HG03066 (cell line): ENCODE measurements around the gene PWWP2B.
"Not testable (repeated sequence)": the region's sequence is repeated elsewhere in the genome, so short reads cannot be mapped to it uniquely, and the experiment has no call there.

Experiments used
- ATAC-seq: cut with Tn5 transposase; IDR thresholded peaks from one replicate; pipeline ENCODE4 v1.9.1; 2021; ENCODE audit warnings: low read depth; ENCODE audit not compliant: unreplicated experiment

Gene PWWP2B

GRCh38 chr10:132397036-132397541 is at the start of gene PWWP2B:
TSS of gene PWWP2B (plus strand) at chr10:132397200. CDS start at chr10:132397227, 27 bp downstream.
- no peak for ATAC-seq

DNA sequence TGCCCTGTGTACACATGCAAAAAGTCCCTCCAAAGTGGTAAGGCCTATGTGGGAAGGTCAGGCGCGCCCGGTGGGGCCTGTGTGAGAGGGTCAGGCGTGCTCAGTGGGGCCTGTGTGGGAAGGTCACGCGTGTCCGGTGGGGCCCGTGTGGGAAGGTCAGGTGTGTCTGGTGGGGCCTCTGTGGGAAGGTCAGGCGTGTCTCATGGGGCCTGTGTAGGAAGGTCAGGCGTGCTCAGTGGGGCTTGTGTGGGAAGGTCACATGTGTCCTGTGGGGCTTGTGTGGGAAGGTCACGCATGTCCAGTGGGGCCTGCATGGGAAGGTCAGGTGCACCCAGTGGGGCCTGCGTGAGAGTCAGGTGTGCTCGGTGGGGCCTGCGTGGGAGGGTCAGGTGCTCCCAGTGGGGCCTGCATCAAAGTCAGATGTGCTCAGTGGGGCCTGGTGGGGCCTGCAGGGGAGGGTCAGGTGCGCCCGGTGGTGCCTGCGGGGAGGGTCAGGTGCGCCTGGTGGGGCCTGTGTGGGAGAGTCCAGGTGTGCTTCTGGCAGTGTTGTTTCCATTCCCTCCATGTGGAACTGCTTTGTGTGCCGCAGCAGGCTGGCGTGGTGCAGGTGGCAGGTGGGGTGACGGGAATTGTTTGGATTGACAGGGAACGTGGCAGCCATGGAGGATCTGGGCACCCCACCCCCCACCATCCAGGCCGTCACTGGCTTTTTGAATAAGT is 49.6 kb upstream of the PWWP2B start:
- ATAC-seq, result no peak

GRCh38 chr10:132347931-132348267 is 49.1 kb upstream of the PWWP2B start:
- no peak for ATAC-seq

- no peak for ATAC-seq
Measured at GRCh38 chr10:132349766-132350165, 47.2 kb upstream of the PWWP2B start.

DNA sequence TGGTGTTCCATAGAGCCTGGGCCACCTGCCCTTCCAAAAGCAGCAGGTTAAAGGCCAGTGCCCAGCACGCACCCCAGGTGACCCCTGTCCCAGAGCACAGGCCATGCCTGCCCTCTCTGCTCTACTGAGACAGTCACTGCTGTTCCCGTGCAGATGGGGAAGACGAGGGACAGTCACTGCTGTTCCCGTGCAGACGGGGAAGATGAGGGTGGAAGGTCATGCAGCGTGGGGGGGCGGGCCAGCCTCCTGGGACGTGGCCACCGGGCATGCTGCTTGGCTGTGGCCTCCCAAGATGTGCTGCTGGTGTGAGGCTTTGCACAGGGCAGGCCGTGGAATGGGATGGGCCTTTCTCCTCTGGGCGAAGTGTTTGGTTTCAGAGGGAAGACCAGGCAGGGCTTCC is 46.6 kb upstream of the PWWP2B start:
- ATAC-seq, result no peak

DNA sequence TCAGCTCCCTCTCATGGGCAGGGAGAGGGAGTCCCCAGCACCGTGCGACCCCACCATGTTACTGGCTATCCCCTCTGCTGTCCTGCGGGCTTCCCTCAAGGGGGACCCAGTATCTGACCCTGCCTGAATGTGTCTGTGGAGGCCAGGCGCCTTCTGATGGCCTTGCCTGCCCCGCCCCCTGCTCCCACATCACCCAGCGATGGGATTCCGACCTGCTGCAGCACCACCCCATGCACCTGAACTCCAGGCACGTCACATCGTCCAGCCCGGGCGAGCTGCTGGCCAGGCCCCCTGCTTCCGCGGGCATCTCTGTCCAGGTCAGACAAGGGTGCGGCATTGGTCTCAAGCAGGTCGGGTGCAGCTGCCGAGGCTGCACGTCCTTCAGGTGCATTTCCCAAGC is 46.1 kb upstream of the PWWP2B start:
- ATAC-seq, result no peak

DNA sequence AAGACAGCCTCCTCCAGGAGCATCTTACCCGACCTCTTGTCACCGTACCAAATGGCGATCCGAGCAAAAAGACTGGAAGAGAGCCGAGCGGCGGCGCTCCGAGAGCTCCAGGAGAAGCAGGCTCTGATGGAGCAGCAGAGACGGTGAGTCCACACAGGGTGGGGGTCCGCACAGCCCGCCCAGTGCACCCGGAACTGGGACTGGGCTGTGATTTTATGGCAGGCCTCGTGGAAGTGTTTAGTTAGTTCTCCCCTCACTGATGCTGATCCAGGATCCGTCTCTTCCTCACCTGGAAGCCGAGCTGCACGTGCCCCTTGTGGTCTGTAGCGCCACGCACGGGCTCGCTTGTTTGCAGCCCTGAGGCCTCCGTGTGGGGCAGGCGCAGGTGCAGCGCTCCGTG is 45.4 kb upstream of the PWWP2B start:
- ATAC-seq, result no peak

- ATAC-seq, result not testable (repeated sequence)
Measured at GRCh38 chr10:132352462-132353308, 44.3 kb upstream of the PWWP2B start.

DNA sequence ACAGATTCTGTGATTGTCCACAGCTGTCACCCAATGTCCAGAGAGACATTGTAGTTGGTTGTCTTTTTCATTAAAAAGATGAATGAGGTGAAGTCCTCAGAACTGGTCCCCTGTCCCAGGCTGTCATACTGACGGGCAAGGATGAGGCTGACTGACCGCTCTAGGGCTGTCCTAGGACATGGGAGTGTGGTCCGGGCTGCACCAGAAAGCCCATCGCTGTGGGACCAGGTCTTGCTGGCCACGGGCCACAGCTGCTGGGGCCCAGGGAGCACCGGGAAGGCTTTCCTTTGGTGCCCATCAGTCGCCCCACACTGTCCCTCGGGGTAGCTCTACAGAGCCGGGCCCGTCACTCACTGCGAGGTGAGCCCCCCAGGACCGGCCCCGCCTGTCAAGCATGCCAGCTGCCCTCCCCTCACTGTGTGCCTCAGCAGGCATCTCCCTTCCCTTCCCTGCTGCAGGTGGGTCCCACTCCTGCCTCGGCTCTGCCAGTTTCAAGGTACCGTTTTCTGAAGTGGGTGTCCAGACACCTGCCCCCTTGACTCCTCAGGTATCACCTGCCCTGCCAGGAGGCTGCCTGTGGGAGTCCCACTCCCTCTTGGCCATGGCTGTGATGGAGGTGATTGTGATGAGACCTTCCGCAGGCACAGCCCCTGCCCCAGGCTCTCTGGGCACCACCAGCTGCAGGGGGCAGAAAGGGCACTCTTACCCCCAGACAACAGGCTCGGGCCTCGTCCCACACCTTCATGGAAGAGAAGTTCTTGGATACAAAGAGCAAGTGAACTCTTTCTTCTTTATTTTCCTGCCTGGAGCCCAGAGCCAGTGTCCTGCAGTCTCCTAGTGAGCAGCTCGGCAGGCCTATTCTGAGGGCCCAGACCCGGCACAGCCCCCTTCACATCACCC is 43.3 kb upstream of the PWWP2B start:
- ATAC-seq, result no peak

- no peak for ATAC-seq
Measured at GRCh38 chr10:132354356-132355094, 42.5 kb upstream of the PWWP2B start.

- no peak for ATAC-seq
Measured at GRCh38 chr10:132355297-132355696, 41.7 kb upstream of the PWWP2B start.

DNA sequence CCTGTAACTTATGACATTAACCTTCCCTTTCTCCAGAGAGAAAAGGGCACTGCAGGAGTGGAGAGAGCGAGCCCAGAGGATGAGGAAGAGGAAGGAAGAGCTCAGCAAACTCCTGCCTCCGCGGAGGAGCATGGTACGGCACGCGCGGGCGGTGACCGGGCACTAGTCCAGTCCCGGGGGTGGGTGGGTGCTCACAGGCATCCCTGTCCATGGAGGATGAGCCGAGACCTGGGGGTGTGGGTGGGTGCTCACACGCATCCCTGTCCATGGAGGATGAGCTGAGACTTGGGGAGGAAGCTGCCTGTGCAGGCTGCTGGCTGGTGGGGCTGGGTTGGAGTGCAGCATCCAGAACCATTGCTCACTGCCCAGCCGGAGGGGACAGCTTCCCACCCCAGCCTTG is 41.2 kb upstream of the PWWP2B start:
- no peak for ATAC-seq

- no peak for ATAC-seq
Measured at GRCh38 chr10:132356621-132357195, 40.3 kb upstream of the PWWP2B start.

DNA sequence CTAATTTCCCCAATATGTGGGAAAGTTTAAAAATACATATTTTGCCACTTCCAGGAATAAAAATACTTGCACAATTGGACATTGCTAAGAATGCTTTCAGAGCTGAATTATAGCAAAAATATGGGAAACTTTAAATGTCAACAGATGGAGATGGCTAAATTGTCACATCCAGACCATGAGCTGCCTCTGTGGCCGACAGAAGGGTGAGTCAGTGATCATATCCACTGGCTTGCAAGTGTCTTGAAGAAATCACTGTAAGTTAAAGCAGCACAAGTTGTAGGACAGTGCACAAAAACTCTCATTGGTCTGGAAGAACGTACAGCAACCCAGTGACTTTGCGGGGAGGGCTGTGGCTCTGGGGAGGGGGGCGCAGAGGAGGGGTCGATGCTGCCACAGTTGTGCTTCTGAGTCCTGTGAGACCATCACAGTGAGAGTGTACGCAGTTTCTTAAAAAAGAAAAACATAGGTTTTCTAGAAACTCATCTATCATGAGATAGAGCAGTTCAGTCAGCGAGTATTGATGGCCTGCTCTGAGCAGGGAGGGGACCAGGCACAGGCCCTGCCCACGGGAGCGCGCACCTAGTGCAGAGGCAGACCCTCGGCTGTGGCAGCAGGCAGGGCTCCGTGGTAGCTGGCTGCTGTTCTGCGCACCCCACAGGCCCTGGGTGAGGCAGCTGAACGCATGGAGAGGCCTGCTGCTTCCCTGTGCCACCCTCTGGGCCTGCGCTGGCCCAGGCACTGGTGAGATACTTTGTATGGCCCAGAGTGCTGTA is 39.5 kb upstream of the PWWP2B start:
- no peak for ATAC-seq

- no peak for ATAC-seq
Measured at GRCh38 chr10:132359305-132360040, 37.5 kb upstream of the PWWP2B start.

GRCh38 chr10:132360766-132361447 is 36.1 kb upstream of the PWWP2B start:
- no peak for ATAC-seq

DNA sequence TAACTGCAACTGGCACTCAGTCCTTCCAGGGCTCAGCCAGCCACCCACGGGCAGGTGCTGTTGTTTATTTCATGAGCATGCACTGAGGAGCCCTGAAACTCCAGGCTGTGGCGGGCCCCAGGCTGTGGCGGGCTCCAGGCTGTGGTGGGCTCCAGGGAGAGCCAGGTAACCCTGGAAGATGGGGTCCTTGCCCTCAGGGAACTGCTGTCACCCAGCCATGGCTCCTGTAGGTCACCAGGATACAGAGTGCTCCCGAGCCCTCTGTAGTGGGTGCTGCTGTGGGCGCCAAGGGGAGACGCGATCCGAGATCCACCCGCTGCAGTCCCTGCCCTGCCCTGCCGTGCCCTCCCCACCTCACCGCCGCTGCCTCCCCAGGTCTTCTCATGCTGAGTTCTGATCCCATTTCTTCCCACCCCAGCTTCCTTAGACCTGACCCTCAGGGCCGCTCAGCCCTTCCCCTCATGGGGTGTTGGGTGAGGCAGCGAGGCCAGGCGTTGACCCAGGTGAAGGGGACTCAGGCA is 35.4 kb upstream of the PWWP2B start:
- ATAC-seq, result no peak
